NCI-H2107 (cell line): ENCODE measurements around the gene VEPH1.

Experiments used
- DNase-seq: peaks from one replicate; lab custom pipeline; 2025; lab: John Stamatoyannopoulos, UW

The VEPH1 gene

GRCh38 chr3:157429708-157430107, 73.5 kb downstream of the VEPH1 start:
- DNase-seq: no peak

DNA sequence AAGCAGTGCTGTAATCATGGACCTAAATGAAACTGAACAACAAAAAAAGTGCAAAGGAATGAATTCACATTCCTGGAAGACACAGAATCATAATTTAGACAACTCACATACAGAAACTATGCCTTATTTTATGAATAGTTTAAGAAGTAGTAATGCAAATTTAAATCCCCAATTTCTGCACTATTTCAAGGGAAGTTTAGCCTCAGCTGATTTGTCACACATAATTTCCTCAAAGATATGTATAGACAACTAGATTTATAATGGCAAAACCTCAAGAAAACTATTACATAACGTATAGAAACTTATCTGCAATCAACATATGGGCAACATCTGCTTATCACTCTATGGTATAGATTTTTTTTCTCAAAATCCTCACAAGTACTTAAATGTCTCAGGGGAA, 74.4 kb downstream of the VEPH1 start:
- no peak for DNase-seq

- no peak for DNase-seq
Measured at GRCh38 chr3:157427901-157428300, 75.3 kb downstream of the VEPH1 start.

- no peak for DNase-seq
Measured at GRCh38 chr3:157423337-157423736, 79.9 kb downstream of the VEPH1 start.

DNA sequence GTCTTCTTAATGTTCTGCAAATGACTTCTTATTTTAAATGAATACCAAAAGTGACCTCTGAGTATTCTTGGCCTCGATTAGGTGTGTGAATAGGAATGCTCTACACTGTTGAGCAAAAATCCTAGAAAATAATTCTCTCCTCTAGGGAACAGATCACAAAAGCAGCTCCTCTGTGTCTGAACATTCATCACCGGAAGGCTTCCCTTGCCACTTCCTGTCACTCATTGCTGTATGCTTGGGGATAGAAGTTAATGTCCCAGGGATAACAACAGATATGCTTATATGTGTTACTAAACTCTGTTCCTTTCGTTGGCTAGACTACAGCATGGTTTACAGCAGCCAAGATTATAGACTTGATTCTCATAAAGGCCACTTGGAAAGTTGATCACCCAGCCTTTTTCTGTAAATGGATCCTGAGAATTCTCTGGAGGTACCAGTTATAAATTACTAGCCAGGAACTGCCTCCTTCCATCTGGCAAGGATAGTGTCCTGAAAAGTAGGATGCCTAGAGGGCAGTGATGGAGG, 82.5 kb downstream of the VEPH1 start:
- DNase-seq: no peak

DNA sequence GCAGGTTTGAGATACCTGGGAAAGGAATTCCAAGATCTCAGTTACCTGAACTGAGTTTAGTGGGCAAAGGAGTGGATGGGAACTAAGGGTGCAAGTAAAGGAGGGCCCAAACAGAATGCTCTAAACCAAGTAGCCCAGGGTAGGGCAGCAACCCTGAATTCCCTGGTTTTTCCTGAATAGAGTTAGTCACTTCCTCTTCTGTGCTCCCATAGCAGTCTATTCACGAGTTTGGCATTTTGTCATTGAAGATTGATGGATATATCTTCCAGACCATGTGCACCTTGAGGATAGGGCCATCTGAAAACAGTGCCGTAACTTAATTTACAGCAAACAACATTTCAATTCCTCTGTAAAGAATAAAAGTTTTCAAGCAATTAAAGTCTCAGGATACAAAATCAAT, 85.1 kb downstream of the VEPH1 start:
- DNase-seq: no peak

DNA sequence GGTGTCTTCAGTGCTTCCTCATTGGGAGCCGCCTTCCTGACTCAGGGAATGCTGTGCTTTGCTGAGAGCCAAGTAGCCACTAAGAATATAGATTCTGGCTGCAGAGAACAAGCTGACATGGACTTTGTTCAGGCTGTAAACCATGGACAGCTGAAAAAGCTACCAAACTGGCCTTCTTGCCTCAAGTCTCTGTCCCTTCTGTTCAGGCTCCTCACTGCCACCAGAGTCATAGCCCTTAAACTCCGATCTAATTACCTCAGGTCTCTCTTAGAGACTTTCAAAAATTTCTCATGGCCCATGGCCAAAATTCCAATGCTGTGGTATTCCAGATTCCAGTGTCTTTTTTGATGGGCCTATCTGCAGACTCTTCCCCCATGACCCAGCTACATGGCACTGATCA, 86.0 kb downstream of the VEPH1 start:
- no peak for DNase-seq

DNA sequence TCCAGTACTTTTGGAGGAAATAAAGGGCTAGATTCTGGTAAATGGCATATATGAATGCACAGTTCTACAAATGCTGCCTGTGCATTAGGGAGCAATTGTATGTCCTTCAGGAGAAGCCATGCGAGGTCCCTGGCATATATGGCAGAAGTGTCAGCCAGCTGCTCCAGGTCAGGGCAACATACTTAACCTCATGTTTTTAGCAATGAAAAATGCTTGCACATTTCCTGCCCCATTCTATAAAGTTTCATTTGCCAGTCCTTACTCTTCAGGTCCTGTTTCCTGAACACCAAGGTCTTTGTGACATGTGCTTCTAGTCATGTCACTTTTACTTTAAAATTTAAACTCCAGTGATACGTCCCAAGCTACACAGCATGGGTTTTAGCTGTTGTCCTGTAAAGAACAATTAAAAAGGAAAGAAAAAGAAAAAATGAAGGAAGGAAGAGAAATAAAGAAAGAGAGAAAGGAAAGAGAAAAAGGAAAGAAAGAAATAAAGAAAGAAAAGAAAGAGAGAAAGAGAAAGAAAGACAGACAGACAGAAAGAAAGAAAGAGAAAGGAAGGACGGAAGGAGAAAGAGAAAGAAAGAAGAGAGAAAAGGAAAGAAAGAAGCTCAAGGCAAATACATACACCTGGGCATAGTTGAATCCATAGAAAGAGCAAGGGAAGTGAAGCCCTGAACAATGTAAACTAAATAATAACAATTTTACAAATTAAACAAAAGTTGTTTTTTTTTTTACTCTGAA, 86.7 kb downstream of the VEPH1 start:
- DNase-seq: no peak

DNA sequence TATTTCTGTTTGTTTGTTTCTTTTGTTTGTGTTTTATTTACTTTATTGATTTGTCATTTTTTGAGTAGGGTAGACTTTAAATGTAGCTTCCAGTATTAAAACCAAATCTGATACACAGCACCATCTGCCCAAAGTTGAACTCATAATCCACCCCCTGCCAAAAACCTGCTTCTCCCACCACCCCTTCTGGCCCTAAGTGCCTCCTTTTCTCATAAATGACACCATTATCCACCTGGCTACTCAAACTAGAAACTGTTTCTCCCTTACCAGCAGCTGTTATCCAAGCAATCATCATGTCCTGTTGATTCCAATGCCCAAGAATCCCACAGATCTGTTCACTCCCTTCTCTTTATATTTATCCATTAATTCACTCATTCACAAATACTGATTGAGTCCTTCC, 88.4 kb downstream of the VEPH1 start:
- DNase-seq: no peak

DNA sequence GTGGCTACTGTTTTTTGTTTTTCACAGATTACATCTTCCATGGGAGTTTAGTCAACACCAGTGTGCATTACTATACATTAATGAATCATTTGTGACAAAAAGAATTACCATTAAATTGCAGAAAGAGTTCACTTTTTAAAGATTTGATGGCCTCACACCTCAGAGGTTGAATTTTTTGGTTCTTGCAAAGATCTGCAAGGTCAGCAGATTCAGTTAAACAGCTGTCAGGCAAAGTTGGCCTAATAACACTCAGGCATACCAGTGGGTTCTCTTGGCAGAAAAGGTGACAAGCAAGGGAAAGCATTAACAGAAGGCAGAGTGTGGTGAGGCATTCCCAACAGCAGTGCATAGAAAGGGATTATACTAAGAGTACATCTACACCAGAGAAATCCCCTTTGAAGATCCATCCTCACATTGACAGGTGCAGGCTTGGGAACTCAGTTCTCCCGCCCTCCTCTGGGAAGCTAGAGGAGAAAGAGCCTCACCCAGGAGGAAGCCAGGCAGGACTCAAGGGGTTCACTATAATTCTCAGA, 90.8 kb downstream of the VEPH1 start:
- no peak for DNase-seq

GRCh38 chr3:157410945-157411344, 92.3 kb downstream of the VEPH1 start:
- DNase-seq: no peak

DNA sequence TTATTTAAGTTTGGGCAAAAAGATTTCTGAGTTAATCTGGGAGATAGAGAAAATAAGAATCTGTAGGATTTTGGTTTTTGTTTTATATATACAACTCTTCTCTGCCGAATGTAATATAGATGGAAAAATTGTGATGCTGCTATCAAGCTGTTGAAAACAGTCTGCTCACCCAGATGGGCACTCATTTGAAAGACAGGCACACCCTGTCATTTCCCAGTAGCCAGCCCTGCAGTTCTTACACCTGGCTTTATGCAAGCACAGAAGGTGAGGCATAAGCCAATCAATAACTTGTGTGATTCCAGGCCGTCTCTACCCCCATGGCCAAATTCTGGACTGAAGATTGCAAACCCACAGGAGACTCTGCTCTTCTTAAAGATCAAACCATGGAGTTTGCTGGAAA, 93.7 kb downstream of the VEPH1 start:
- no peak for DNase-seq

DNA sequence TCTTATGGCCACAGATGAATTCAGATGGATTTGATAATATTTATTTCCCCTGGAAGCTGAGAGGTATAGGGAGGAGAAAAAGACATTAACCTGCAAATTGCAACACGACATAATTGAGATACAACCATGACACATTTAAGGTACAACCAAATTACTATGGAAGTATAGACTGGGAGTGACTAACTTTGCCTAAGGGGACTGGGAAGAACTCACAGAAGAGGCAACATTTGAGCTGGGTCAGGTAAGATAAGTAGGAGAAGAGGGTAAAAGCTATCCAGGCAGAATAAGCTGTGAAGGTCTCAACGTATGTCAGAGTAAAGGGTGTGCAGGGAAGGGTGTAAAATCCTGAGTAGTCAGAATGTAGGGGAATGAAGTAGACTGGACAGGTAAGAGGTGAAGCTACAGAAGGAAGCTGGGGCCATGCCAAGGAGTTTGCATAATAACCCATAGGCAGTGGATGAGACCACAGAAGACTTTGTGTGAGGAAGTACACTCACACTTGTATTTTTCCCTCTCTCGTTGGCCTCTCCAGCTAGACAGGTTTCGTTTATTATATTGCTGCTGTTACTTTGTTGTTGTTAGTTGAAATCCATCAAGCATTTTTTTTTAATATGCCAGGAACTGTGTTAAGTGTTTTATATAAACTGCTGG, 94.6 kb downstream of the VEPH1 start:
- no peak for DNase-seq

DNA sequence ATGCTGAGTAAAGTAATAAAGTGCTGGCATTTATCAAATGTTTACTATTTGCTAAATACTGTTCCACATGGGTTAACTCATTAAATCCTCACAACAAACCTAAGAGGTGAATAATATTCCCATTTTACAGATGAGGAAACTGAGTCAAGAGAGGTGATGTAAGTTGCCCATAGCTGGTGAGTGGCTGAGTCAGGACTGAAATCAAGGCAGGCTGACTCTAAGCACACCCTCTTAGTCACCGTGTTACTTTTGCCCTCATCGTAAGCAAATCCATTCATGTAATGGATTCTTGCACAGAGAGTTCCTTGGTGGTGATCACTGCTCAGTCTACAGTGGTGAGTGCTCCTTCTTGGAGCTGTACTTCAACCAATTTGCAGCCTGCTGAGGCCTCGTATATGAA, 95.4 kb downstream of the VEPH1 start:
- no peak for DNase-seq

- no peak for DNase-seq
Measured at GRCh38 chr3:157406394-157406793, 96.8 kb downstream of the VEPH1 start.

- no peak for DNase-seq
Measured at GRCh38 chr3:157405457-157405856, 97.8 kb downstream of the VEPH1 start.

- DNase-seq: no peak
Measured at GRCh38 chr3:157404381-157404780, 98.8 kb downstream of the VEPH1 start.

DNA sequence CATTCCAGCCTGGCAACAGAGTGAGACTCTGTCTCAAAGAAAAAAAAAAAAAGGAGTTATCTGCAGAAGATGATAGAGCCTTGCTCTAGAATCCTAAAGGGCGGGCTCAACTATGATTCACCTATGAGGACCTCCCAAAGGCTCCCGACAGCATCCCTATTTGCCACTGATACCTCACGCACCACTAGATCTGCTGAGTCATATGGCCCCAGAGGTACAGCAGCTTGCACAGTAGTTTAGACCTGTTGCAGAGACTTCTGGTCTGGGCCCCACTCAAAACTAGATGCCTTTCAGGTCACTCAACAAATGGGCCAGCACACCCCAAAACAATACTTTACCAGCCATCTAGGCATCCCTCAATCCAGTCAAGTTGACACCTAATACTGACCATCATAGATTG, 104.6 kb downstream of the VEPH1 start:
- no peak for DNase-seq

DNA sequence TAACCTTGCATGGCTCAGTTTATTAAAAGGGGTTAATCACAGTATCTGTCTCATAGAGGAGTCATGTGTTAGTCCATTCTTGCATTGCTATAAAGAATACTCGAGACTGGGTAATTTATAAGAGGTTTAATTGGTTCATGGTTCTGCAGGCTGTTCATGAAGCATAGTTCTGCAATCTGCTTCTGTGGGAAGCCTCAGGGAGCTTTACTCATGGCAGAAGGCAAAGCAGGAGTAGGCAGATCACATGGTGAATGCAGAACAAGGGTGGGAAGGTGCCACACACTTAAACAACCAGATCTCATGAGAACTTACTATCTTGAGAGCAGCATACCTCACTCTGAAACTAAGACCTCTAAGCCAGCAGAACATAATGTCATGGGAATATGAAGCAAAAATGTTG, 108.8 kb downstream of the VEPH1 start:
- no peak for DNase-seq

DNA sequence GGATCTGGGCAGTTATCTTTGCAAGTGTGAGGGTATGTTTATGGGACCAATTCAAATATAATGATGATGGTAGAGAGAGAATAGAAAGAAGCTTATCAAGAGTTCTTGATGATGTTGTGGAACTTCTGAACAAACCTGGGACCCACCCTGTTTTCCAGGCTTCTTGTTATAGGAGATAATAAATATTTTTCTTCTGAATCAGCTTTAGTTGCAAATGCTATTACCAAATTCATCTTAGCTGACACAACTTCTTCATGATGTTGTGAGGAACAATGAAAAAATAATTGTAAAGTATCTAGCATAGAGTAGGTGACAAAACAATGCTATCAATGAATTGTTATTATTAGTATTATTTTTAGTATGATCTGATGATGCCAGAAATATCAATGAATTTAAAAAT, 110.1 kb downstream of the VEPH1 start:
- no peak for DNase-seq

DNA sequence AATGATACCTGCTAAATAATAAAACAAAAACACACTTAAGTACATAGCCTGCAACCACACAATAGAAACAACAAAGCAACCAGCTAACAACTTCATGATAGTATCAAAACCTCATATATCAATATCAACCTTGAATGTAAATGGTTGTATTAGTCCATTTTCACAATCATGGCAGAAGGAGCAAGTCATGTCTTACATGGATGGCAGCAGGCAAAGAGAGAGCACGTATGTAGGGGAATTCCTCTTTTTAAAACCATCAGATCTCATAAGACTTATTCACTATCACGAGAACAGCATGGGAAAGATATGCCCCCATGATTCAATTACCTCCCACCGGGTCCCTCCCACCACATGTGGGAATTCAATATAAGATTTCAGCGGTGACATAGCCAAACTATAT, 111.1 kb downstream of the VEPH1 start:
- no peak for DNase-seq

DNA sequence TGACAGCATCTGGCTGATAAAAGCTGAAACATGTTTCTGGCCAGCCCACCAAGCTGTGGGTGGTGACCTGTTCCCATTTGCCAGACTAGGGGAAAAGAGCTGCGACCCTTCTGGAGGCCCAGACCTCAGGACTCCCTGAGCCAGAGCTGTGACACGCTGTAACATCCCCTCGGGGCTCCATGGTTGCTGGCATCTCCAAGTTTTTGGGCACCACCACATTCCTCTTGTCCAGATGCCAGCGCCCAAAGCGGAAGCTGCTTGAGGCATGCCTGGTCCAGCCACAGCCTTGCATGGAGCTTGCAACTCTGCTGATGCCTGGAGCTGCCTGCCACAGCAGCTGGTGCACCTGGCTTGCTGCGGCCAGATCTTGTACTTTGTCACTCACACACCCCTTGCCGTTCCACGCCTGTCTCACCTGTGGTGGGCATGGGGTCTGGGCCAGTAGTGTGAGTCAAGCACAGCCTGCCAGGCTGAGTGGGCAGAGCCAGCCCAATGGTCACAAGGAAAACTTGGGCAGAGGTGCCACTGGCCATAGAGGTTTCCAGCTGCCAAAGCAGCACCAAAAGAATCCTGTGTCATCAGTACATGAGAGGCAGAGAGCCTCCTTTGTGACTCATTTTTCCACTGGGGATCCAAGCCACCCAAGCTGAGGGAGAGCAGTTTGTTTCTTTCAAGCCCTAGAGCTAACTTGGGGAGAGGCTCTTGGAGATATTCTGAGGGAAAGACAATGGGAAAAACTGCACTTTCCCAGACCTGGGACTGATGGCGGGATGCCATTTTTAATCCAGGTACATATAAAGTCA, 112.3 kb downstream of the VEPH1 start:
- DNase-seq: no peak

DNA sequence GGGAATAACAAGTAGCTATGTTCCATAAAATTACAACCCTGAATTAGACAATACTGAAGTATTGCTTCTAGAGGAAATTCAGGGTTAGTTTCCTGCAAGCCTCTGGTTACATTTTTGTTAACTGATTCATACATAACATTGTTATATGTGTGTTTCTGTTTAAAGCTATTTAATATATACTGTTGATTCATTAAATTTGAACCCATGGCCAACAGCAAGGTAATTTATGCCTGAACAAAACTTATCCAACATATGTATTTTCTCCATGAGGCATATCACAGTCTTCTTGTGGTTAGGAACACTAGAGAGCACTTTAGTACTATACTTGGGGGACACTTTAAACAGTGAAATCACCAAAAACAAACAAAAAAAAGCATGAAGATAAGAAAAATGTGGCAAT, 114.2 kb downstream of the VEPH1 start:
- DNase-seq: no peak
